ENCODE measurements around the gene GNRH2. TPM values are rescaled to one million over a fixed set of nuclear protein-coding genes. Genes with fewer than 3 reads are reported as not detected.

The GNRH2 gene
- total RNA-seq, 1 donor from 2014 or later, result 1.2 TPM

- H3K4me3 Mint-ChIP-seq (ENCODE audit: unreplicated experiment), result no peak overlapping the region
- no peaks in the 10 kb centered on the region for H3K36me3 Mint-ChIP-seq (ENCODE audit: unreplicated experiment)
- H3K27ac Mint-ChIP-seq (ENCODE audit: unreplicated experiment), result no peak overlapping the region
Observed at GRCh38 chr20:3094848-3095629, 51.6 kb downstream of the GNRH2 start.

More at GRCh38 chr20:3094848-3095629, 51.6 kb downstream of the GNRH2 start:
- Mint-ChIP-seq H3K27me3 (ENCODE audit: unreplicated experiment) (peaks cover 4% of the 10 kb centered on the region), H3K9me3 (ENCODE audit: unreplicated experiment) (peaks cover 6% of the 10 kb centered on the region), H3K4me1 (ENCODE audit: low read depth, unreplicated experiment) (peaks cover 5% of the 10 kb centered on the region)
- DNase-seq, result no peak
- TF ChIP-seq CTCF (IDR thresholded peaks at IDR 0.05; ENCODE audit: partially characterized antibody, unreplicated experiment), result no peak

Other genes with a start within 250 kb of the GNRH2 start
- 28.1 TPM for gene CPXM1, start 243.0 kb upstream of the GNRH2 start, total RNA-seq (ENCODE audit: unreplicated experiment)
- not detected for gene C20orf141, start 228.6 kb upstream of the GNRH2 start, total RNA-seq (ENCODE audit: unreplicated experiment)
- gene TMEM239, start 227.3 kb upstream of the GNRH2 start, total RNA-seq (ENCODE audit: unreplicated experiment), result not detected
- 41.6 TPM for gene PCED1A, start 203.0 kb upstream of the GNRH2 start, total RNA-seq (ENCODE audit: unreplicated experiment)
- 46.3 TPM for gene VPS16, start 202.9 kb upstream of the GNRH2 start, total RNA-seq (ENCODE audit: unreplicated experiment)
- gene PTPRA, start 170.1 kb upstream of the GNRH2 start, total RNA-seq (ENCODE audit: unreplicated experiment), result 59.5 TPM
- gene MRPS26, start 2.4 kb downstream of the GNRH2 start, total RNA-seq (ENCODE audit: unreplicated experiment), result 30.0 TPM
- gene OXT, start 28.0 kb downstream of the GNRH2 start, total RNA-seq (ENCODE audit: unreplicated experiment), result not detected
- not detected for gene AVP, start 41.1 kb downstream of the GNRH2 start, total RNA-seq (ENCODE audit: unreplicated experiment)
- 19.5 TPM for gene FASTKD5, start 116.2 kb downstream of the GNRH2 start, total RNA-seq (ENCODE audit: unreplicated experiment)
- gene UBOX5, start 116.2 kb downstream of the GNRH2 start, total RNA-seq (ENCODE audit: unreplicated experiment), result 8.6 TPM
- 56.8 TPM for gene LZTS3, start 129.9 kb downstream of the GNRH2 start, total RNA-seq (ENCODE audit: unreplicated experiment)
- 59.3 TPM for gene DDRGK1, start 161.1 kb downstream of the GNRH2 start, total RNA-seq (ENCODE audit: unreplicated experiment)
- 72.1 TPM for gene ITPA, start 165.9 kb downstream of the GNRH2 start, total RNA-seq (ENCODE audit: unreplicated experiment)
- gene SLC4A11, start 195.6 kb downstream of the GNRH2 start, total RNA-seq (ENCODE audit: unreplicated experiment), result 27.2 TPM

Data from glutamatergic neuron (in vitro differentiated cells).